GM18951 (cell line): ENCODE results near the gene NACC1.
"Not testable (repeated sequence)": the region's sequence is repeated elsewhere in the genome, so short reads cannot be mapped to it uniquely, and the experiment has no call there.

Source experiments
- POLR2A ChIP-seq: IDR thresholded peaks from 4 replicates; pipeline ENCODE4 v1.6.1; 2011; ENCODE audit warnings: mild to moderate bottlenecking; ENCODE audit not compliant: insufficient read length, insufficient read depth; ENCODE audit errors: extremely low read depth
- in situ Hi-C: fragments of 300-500 bp; cut with MboI; formaldehyde crosslinking; loops from one replicate; pipeline ENCODE4 v1.12.0; 2022; ENCODE audit warnings: low sequenced_read_pairs, mixed read lengths, inconsistent platforms; ENCODE audit not compliant: unreplicated experiment

The NACC1 gene

GRCh38 chr19:13139633-13140311 is 21.7 kb downstream of the NACC1 start:
- in situ Hi-C loops, result no loop called here
- no peak for TF ChIP-seq POLR2A

DNA sequence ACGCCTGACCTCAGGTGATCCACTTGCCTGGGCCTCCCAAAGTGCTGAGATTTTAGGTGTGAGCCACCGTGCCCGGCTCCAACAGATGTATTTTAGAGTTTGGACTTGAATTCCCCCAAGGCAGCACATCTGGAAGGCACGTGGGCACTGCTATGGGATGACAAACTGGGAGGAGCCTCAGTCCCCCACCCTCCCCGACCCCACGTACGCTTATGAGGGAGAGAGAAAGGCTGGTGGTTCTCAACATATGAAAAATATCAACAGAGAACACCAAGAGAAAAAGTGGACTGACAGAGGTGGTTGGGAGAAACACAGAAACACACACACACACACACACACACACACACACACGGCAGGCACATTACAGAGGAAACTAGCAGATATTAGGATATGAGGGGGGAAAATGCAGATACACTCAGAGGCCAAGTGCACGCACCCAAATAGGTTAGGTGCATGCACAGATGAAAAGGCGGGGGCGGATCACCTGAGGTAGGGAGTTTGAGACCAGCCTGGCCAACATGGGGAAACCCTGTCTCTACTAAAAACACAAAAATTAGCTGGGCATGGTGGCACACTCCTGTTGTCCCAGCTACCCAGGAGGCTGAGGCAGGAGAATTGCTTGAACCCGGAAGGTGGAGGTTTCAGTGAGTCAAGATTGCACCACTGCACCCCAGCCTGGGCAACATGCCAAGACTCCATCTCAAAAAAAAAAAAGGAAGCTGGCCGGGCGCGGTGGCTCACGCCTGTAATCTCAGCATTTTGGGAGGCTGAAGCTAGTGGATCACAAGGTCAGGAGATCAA is 28.9 kb downstream of the NACC1 start:
- TF ChIP-seq POLR2A, result no peak
- in situ Hi-C loops, result no loop called here

DNA sequence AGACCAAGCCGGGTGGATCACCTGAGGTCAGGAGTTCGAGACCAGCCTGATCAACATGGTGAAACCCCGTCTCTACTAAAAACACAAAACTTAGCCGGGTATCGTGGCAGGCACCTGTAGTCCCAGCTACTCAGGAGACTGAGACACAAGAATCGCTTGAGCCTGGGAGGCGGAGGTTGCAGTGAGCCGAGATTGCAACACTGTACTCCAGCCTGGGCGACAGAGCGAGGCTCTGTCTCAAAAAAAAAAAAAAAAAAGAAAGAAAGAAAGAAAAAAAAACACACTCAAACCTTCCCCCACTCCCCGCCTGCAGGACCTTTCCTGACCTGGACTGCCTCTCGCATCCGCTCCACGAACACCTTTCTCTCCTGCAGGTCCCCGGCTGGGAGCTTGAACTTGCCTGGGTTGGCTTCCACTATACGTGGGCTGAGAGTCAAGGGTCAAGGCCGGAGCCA is 31.1 kb downstream of the NACC1 start:
- in situ Hi-C loops, result not testable (repeated sequence)

GRCh38 chr19:13149628-13150186 is 31.6 kb downstream of the NACC1 start:
- TF ChIP-seq POLR2A, result no peak
- in situ Hi-C loops, result no loop called here

GRCh38 chr19:13150187-13150930 is 32.3 kb downstream of the NACC1 start, which contains the start of the genes IER2 and STX10:
Gene IER2, plus strand, starts transcription at chr19:13150411. Its CDS starts 2,776 bp downstream, at chr19:13153187.
Gene STX10, minus strand, starts transcription at chr19:13150375. Its CDS starts 202 bp downstream, at chr19:13150173.
- peak; percentile 61 for TF ChIP-seq POLR2A
- in situ Hi-C loops, result no loop called here

GRCh38 chr19:13150931-13151604 is 33.0 kb downstream of the NACC1 start:
- peak; percentile 13 for TF ChIP-seq POLR2A
- in situ Hi-C loops, result no loop called here

GRCh38 chr19:13151605-13152355 is 33.7 kb downstream of the NACC1 start:
- TF ChIP-seq POLR2A, result peak; percentile 57
- in situ Hi-C loops, result no loop called here

DNA sequence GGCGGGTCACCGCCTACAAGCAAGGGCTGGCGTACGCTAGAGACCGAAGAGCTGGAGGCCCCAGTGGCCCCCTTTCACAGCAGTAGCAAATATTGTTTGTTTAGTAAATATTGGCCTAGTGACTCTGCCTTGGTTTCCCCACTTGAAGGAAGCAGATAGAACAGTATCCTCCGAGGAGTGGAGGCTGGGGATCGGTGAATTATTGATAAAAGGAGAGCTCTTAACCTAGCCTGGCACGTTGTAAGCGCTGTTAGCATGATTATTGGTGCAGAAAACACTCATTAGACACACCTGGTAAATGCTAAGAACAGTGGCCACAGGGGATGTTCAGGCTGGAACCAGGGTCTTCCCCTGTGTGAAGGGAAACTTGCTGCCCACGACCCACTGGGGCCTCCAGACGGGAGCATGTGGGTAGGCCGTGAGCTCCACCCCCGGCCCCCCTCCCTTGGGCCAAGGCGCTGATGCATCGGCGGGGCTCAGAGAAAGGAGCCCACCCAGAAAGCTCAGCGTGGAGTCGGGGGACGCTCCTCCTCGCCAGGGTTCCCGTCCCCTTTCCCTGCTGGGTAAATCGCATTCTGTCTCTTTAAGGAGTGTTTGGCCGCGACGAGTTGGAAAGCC is 34.4 kb downstream of the NACC1 start:
- in situ Hi-C loops, result no loop called here
- no peak for TF ChIP-seq POLR2A

- in situ Hi-C loops, result no loop called here
- peak; percentile 100 for TF ChIP-seq POLR2A
These were observed 35.0 kb downstream of the NACC1 start for GRCh38 chr19:13152974-13153568.

GRCh38 chr19:13153569-13154240 is 35.6 kb downstream of the NACC1 start:
- in situ Hi-C loops, result no loop called here
- no peak for TF ChIP-seq POLR2A
